Neural progenitor cell (in vitro differentiated cells): ENCODE results near the gene NTF3. TPM values are rescaled to one million over a fixed set of nuclear protein-coding genes. Genes with fewer than 3 reads are reported as not detected.

Source experiments
- DNase-seq: peaks from one replicate; pipeline ENCODE4 v3.0.0-alpha.2; 2016; ENCODE audit warnings: low spot score
- H2AFZ ChIP-seq: fragments of 200-600 bp; sonication (generic); replicated peaks from 2 replicates; pipeline ENCODE4 v1.6.1; 2016; ENCODE audit warnings: antibody characterized with exemption
- H3F3A ChIP-seq: fragments of 200-600 bp; sonication (generic); 2 replicates; pipeline ENCODE4 v1.6.1; 2016; ENCODE audit warnings: antibody characterized with exemption, low read depth
- H3K27ac ChIP-seq: fragments of 200-600 bp; sonication (generic); 2 replicates; pipeline ENCODE4 v1.5.1; 2016; ENCODE audit warnings: mild to moderate bottlenecking
- H3K27me3 ChIP-seq: fragments of 200-600 bp; sonication (generic); 2 replicates; pipeline ENCODE4 v1.6.1; 2016; ENCODE audit warnings: mild to moderate bottlenecking, moderate library complexity
- H3K36me3 ChIP-seq: fragments of 200-600 bp; sonication (generic); 2 replicates; pipeline ENCODE4 v1.5.1; 2016
- H3K4me1 ChIP-seq: fragments of 200-600 bp; sonication (generic); 2 replicates; pipeline ENCODE4 v1.6.1; 2016; ENCODE audit warnings: mixed run types
- H3K4me2 ChIP-seq: fragments of 200-600 bp; sonication (generic); 2 replicates; pipeline ENCODE4 v1.6.1; 2016
- H3K4me3 ChIP-seq: fragments of 200-600 bp; sonication (generic); 2 replicates; pipeline ENCODE4 v1.5.1; 2016
- H3K79me2 ChIP-seq: fragments of 200-600 bp; sonication (generic); 2 replicates; pipeline ENCODE4 v1.6.1; 2016; ENCODE audit warnings: low read depth
- H3K9ac ChIP-seq: fragments of 200-600 bp; sonication (generic); 2 replicates; pipeline ENCODE4 v1.6.1; 2016
- H3K9me3 ChIP-seq: fragments of 200-600 bp; sonication (generic); 2 replicates; pipeline ENCODE4 v1.5.1; 2016; ENCODE audit warnings: low read depth
- H4K20me1 ChIP-seq: fragments of 200-600 bp; sonication (generic); 2 replicates; pipeline ENCODE4 v1.6.1; 2016; ENCODE audit warnings: low read depth
- H3K27ac Mint-ChIP-seq: 3 replicates; pipeline ENCODE4 v1.8.0; 2021; ENCODE audit warnings: mixed read lengths
- H3K27me3 Mint-ChIP-seq: 2 replicates; pipeline ENCODE4 v1.8.0; 2022; ENCODE audit warnings: low read depth, mild to moderate bottlenecking, inconsistent platforms, moderate library complexity, mixed read lengths; ENCODE audit not compliant: insufficient read depth
- H3K36me3 Mint-ChIP-seq: 3 replicates; pipeline ENCODE4 v1.8.0; 2021; ENCODE audit warnings: mixed read lengths
- H3K4me1 Mint-ChIP-seq: 3 replicates; pipeline ENCODE4 v1.8.0; 2021; ENCODE audit warnings: mixed read lengths
- H3K4me3 Mint-ChIP-seq: 3 replicates; pipeline ENCODE4 v1.8.0; 2021; ENCODE audit warnings: mild to moderate bottlenecking, moderate library complexity, mixed read lengths
- H3K9me3 Mint-ChIP-seq: 3 replicates; pipeline ENCODE4 v1.8.0; 2020; ENCODE audit warnings: mixed read lengths
- CTCF ChIP-seq: fragments of 200-600 bp; sonication (generic); IDR thresholded peaks from 2 replicates; pipeline ENCODE4 v1.5.1; 2017; ENCODE audit warnings: antibody characterized with exemption, mild to moderate bottlenecking
- total RNA-seq: library from RNA; depleted of rRNA; stranded (reverse); fragments of >200 nt; gene quantifications from 2 replicates; pipeline ENCODE4 v1.2.3, GENCODE V29; 2015; ENCODE audit warnings: low replicate concordance

NTF3 gene
- total RNA-seq, 1 donor from 2014 or later, result 6.7 TPM

- Histone ChIP-seq H3K9ac (no peak overlapping the region), H3K4me2 (no peak overlapping the region), H3F3A (no peaks in the 10 kb centered on the region), H3K4me1 (no peaks in the 10 kb centered on the region), H3K9me3 (no peaks in the 10 kb centered on the region), H4K20me1 (no peaks in the 10 kb centered on the region), H3K27ac (no peak overlapping the region), H3K79me2 (no peaks in the 10 kb centered on the region), H2AFZ (no peak overlapping the region), H3K36me3 (peaks cover 3% of the 10 kb centered on the region), H3K4me3 (no peak overlapping the region), H3K27me3 (no peaks in the 10 kb centered on the region)
- H3K27ac Mint-ChIP-seq, result no peak overlapping the region
- H3K4me3 Mint-ChIP-seq, result no peak overlapping the region
- H3K36me3 Mint-ChIP-seq, result peaks cover 1% of the 10 kb centered on the region
- H3K27me3 Mint-ChIP-seq, result peaks cover 10% of the 10 kb centered on the region
- H3K9me3 Mint-ChIP-seq, result peaks cover 14% of the 10 kb centered on the region
- TF ChIP-seq CTCF, result no peak
- H3K4me1 Mint-ChIP-seq, result no peaks in the 10 kb centered on the region
- no peak for DNase-seq
Observed at GRCh38 chr12:5537771-5538170, 105.9 kb downstream of the NTF3 start.
